Endothelial cell of umbilical vein (primary cell): ENCODE results near the gene SUGP1. TPM values are rescaled to one million over a fixed set of nuclear protein-coding genes. Genes with fewer than 3 reads are reported as not detected.

ENCODE experiments used
- BruUV-seq: library from RNA; stranded (reverse); fragments of 400-500 nt; replicated peaks from 2 replicates; lab custom pipeline; 2021; lab: Mats Ljungman, UMichigan
- CTCF ChIA-PET: fragments of 300-600, 350-600 bp; sonication (Branson Sonifier 250); formaldehyde crosslinking; loops from one replicate; lab custom pipeline; 2021; ENCODE audit warnings: antibody characterized with exemption, inconsistent platforms; lab: Charles Lee
- POLR2A ChIA-PET: fragments of 300-600, 350-600 bp; sonication (Branson Sonifier 250); formaldehyde crosslinking; loops from one replicate; lab custom pipeline; 2021; ENCODE audit warnings: antibody characterized with exemption, inconsistent platforms; lab: Charles Lee
- DNase-seq: peaks from one replicate; pipeline ENCODE4 v3.0.0-alpha.2; 2011; ENCODE audit warnings: low read depth, low spot score
- FAIRE-seq: peaks from 2 replicates; lab custom pipeline; 2011; peaks lifted over from hg19 to GRCh38; lab: Jason Lieb, UNC
- H2AFZ ChIP-seq: 2 replicates; pipeline ENCODE4 v1.6.0; 2012; ENCODE audit warnings: low read depth, low read length, control low read depth, inconsistent platforms
- H3K27ac ChIP-seq: 2 replicates; pipeline ENCODE4 v1.5.1; 2011; ENCODE audit warnings: low read depth, mild to moderate bottlenecking, control low read depth, low read length, moderate library complexity; ENCODE audit not compliant: insufficient read depth
- H3K27me3 ChIP-seq, 2 experiments: 2 replicates each; pipeline versions ENCODE4 v1.6.0 to v1.6.1; 2011; ENCODE audit warnings: low read length in 2 of 2, mixed read lengths in 1 of 2; ENCODE audit not compliant: control insufficient read depth in 2 of 2, insufficient read depth in 2 of 2
- H3K36me3 ChIP-seq, 2 experiments: 2 replicates in 1 of 2; 3 replicates in 1 of 2; pipeline ENCODE4 v1.5.1; 2011; ENCODE audit warnings: low read length in 2 of 2, mild to moderate bottlenecking in 1 of 2, moderate library complexity in 1 of 2; ENCODE audit not compliant: control insufficient read depth in 2 of 2, insufficient read depth in 2 of 2; ENCODE audit errors: extremely low read depth in 1 of 2
- H3K4me1 ChIP-seq: 3 replicates; pipeline ENCODE4 v1.5.1; 2011; ENCODE audit warnings: mild to moderate bottlenecking, low read length; ENCODE audit not compliant: control insufficient read depth, insufficient read depth; ENCODE audit errors: extremely low read depth
- H3K4me2 ChIP-seq: 2 replicates; pipeline ENCODE4 v1.6.1; 2011; ENCODE audit warnings: low read length, control low read depth, mixed read lengths; ENCODE audit not compliant: insufficient read depth
- H3K4me3 ChIP-seq, 3 experiments: fragments of 200-600 bp in 1 of 3; sonication (generic), shearing (Covaris generic) in 1 of 3; replicated peaks in 1 of 3; 2 replicates each; pipeline ENCODE4 v1.5.1; 2011 to 2016; ENCODE audit warnings: control low read depth in 3 of 3, low read length in 3 of 3, mild to moderate bottlenecking in 2 of 3, inconsistent platforms in 1 of 3, low read depth in 1 of 3, moderate library complexity in 1 of 3; ENCODE audit not compliant: insufficient read depth in 1 of 3
- H3K79me2 ChIP-seq: 2 replicates; pipeline ENCODE4 v1.6.0; 2012; ENCODE audit warnings: low read length, inconsistent platforms; ENCODE audit not compliant: control insufficient read depth, insufficient read depth
- H3K9ac ChIP-seq: replicated peaks from 2 replicates; pipeline ENCODE3; 2011; ENCODE audit warnings: low read length, control low read depth; ENCODE audit not compliant: insufficient read depth; ENCODE audit errors: extremely low read depth
- H3K9me1 ChIP-seq: replicated peaks from 3 replicates; pipeline ENCODE4 v1.6.0; 2011; ENCODE audit warnings: mild to moderate bottlenecking, low read length; ENCODE audit not compliant: control insufficient read depth, insufficient read depth; ENCODE audit errors: extremely low read depth
- H3K9me3 ChIP-seq: replicated peaks from 2 replicates; pipeline ENCODE4 v1.5.1; 2012; ENCODE audit warnings: low read length, inconsistent platforms; ENCODE audit not compliant: control insufficient read depth, insufficient read depth
- H4K20me1 ChIP-seq: replicated peaks from 2 replicates; pipeline ENCODE3; 2011; ENCODE audit warnings: mild to moderate bottlenecking, low read length; ENCODE audit not compliant: control insufficient read depth, insufficient read depth; ENCODE audit errors: extremely low read depth
- EZH2 ChIP-seq: IDR thresholded peaks from 2 replicates; pipeline ENCODE4 v1.6.1; 2012; ENCODE audit warnings: borderline replicate concordance, low read depth, mild to moderate bottlenecking, moderate library complexity, low read length, inconsistent platforms; ENCODE audit not compliant: severe bottlenecking
- FOS ChIP-seq: IDR thresholded peaks from 2 replicates; pipeline ENCODE4 v1.6.1; 2011; ENCODE audit warnings: mild to moderate bottlenecking, low read length, moderate library complexity, borderline replicate concordance; ENCODE audit not compliant: insufficient read depth
- GATA2 ChIP-seq: IDR thresholded peaks from 2 replicates; pipeline ENCODE4 v1.7.0; 2011; ENCODE audit warnings: low read depth, mild to moderate bottlenecking, moderate library complexity, mixed read lengths, low read length; ENCODE audit not compliant: insufficient read length, insufficient read depth
- JUN ChIP-seq: IDR thresholded peaks from 2 replicates; pipeline ENCODE4 v1.6.1; 2011; ENCODE audit warnings: borderline replicate concordance, low read depth; ENCODE audit not compliant: insufficient read length, insufficient read depth
- MYC ChIP-seq: IDR thresholded peaks from one replicate; pipeline ENCODE4 v1.6.1; 2011; ENCODE audit warnings: mild to moderate bottlenecking, low read depth, low read length
- POLR2A ChIP-seq: IDR thresholded peaks from 2 replicates; pipeline ENCODE4 v1.6.1; 2012; ENCODE audit warnings: low read depth, mild to moderate bottlenecking, control low read depth, low read length
- POLR2AphosphoS5 ChIP-seq: IDR thresholded peaks from 2 replicates; pipeline ENCODE4 v1.6.1; 2012; ENCODE audit warnings: low read depth, mild to moderate bottlenecking, control low read depth, low read length, moderate library complexity; ENCODE audit not compliant: insufficient read depth
- dilution Hi-C: fragments of 300-500 bp; cut with MboI; formaldehyde crosslinking; loops from one replicate; pipeline ENCODE4 v1.15.0; 2019; ENCODE audit warnings: low sequenced_read_pairs; ENCODE audit not compliant: extremely low pct_ligation_motif_present
- intact Hi-C: fragments of 100-400 bp; cut with micrococcal nuclease; formaldehyde crosslinking; loops from one replicate; pipeline ENCODE4 v1.10.0; 2022
- polyA plus RNA-seq, 4 experiments: library from polyadenylated mRNA; depleted of rRNA in 3 of 4; stranded (reverse) in 3 of 4; unstranded in 1 of 4; fragments of >200 nt; gene quantifications; 2 replicates each; pipeline versions ENCODE4 v1.2.1 to v1.2.3, GENCODE V29; 2011 to 2012; ENCODE audit warnings: missing spikeins in 1 of 4
- total RNA-seq: library from RNA; stranded (reverse); gene quantifications from 2 replicates; pipeline ENCODE4 v1.2.3, GENCODE V29; 2021
- TF ChIP-seq, protein P1 (sequence below): IDR thresholded peaks from 2 replicates; pipeline ENCODE4 v1.6.1; 2011; ENCODE audit not compliant: insufficient read depth, insufficient read length
- TF ChIP-seq, protein P2 (sequence below), 2 donors: IDR thresholded peaks; 1 replicate in 1 of 2; 2 replicates in 1 of 2; pipeline ENCODE4 v1.5.1; 2011; ENCODE audit warnings: low read length in 2 of 2, mild to moderate bottlenecking in 2 of 2, moderate library complexity in 2 of 2, control low read depth in 1 of 2, inconsistent platforms in 1 of 2, low read depth in 1 of 2; ENCODE audit not compliant: insufficient read depth in 1 of 2; ENCODE audit errors: extremely low read depth in 1 of 2

SUGP1 gene
- total and polyA plus RNA-seq, 2 donors (not counting 3 experiments of a cell fraction or from before 2014, with no cell fraction given), result 41.0 to 64.7 TPM

DNA sequence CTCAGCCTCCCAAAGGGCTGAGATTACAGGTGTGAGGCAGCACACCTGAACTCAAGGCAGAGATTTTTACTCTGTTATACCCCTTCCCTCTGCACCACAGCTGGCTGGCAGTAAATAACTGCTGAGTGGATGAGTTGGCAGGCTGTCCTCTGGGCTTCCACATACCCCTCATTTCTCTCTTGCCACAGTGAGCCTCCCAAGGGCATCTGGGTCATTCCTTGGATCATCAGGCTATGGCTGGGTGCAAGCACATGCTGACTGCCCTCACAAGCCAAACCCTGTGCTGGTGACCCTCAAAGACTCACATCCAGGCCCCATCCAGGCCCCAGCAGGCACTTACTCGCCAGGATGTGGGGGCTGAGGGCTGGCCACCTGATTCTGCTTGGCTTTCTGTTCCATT lies 4.2 kb downstream of the SUGP1 start:
- no peak overlapping the region for H2AFZ ChIP-seq
- TF ChIP-seq GATA2 (no peak), EZH2 (no peak), POLR2AphosphoS5 (no peak), MYC (no peak), FOS (no peak), POLR2A (no peak), JUN (no peak)
- TF ChIP-seq, protein P1, sequence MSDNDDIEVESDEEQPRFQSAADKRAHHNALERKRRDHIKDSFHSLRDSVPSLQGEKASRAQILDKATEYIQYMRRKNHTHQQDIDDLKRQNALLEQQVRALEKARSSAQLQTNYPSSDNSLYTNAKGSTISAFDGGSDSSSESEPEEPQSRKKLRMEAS, result no peak
- TF ChIP-seq, protein P2, sequence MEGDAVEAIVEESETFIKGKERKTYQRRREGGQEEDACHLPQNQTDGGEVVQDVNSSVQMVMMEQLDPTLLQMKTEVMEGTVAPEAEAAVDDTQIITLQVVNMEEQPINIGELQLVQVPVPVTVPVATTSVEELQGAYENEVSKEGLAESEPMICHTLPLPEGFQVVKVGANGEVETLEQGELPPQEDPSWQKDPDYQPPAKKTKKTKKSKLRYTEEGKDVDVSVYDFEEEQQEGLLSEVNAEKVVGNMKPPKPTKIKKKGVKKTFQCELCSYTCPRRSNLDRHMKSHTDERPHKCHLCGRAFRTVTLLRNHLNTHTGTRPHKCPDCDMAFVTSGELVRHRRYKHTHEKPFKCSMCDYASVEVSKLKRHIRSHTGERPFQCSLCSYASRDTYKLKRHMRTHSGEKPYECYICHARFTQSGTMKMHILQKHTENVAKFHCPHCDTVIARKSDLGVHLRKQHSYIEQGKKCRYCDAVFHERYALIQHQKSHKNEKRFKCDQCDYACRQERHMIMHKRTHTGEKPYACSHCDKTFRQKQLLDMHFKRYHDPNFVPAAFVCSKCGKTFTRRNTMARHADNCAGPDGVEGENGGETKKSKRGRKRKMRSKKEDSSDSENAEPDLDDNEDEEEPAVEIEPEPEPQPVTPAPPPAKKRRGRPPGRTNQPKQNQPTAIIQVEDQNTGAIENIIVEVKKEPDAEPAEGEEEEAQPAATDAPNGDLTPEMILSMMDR (IDR thresholded peaks at IDR 0.05; ENCODE audit: extremely low read depth in 1 of 2, insufficient read depth in 1 of 2, low read depth in 1 of 2, low read length in 2 of 2), result no peak
- BruUV-seq, result no TSS peak
- intact Hi-C loops, result no loop called here
- H3K9me1 ChIP-seq, result no peaks in the 10 kb centered on the region
- no peak overlapping the region for H3K4me3 ChIP-seq
- POLR2A ChIA-PET, result interaction anchor here (0.7 kb wide), 1 partner anchor 49 kb away, joined by 3 read pairs; no protein-coding TSS in a partner anchor
- H3K36me3 ChIP-seq, result peaks cover 2 to 12% of the 10 kb centered on the region in 2 experiments
- dilution Hi-C loops, result no loop called here
- CTCF ChIA-PET, result interaction anchor here (1.0 to 1.1 kb wide), 3 partner anchors 10 to 170 kb away, joined by 3 to 4 read pairs (median 3); no protein-coding TSS in a partner anchor
- no peak overlapping the region for H3K4me2 ChIP-seq
- H3K27ac ChIP-seq, result no peak overlapping the region
- H4K20me1 ChIP-seq, result no peaks in the 10 kb centered on the region
- no peaks in the 10 kb centered on the region for H3K27me3 ChIP-seq
- H3K9me3 ChIP-seq, result no peaks in the 10 kb centered on the region
- peaks cover 9% of the 10 kb centered on the region for H3K4me1 ChIP-seq
- no peak for FAIRE-seq
- DNase-seq, result no peak
- H3K9ac ChIP-seq, result no peak overlapping the region
- H3K79me2 ChIP-seq, result peaks cover 20% of the 10 kb centered on the region
